ENCODE data around the gene SCGN. TPM values are rescaled to one million over a fixed set of nuclear protein-coding genes. Genes with fewer than 3 reads are reported as not detected.

SCGN gene
- total and polyA plus RNA-seq, 2 of the 4 experiments (the other 2 are of a cell fraction), result not detected

DNA sequence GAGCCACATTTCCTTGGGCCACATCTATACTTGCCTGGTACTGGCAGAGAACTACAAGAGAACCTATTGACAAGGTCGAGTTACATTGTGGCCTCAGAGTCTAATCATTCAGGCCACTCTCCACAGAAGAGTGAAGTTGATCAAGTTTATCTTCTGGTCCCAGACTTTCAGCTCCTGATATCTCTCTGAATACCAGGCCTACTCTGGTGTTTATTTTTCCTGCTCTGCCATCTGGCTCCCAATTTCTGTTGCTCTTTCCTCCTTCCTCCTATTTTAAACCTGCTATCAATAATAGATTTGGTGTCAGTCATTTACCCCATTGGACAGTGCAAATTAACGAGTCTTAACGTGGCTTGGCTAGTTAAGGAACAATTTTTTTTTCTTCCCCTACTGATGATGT is 46.6 kb downstream of the SCGN start:
- Histone ChIP-seq H2AK5ac (ENCODE audit: low read depth, low read length) (no peak overlapping the region), H3K9me1 (ENCODE audit: insufficient read depth, low read length) (no peaks in the 10 kb centered on the region), H3K18ac (ENCODE audit: low read depth, low read length) (no peak overlapping the region), H3K4me3 (ENCODE audit: insufficient read depth, low read depth, low read length) (no peak overlapping the region), H3K27me3 (ENCODE audit: control insufficient read depth, insufficient read depth, low read length) (no peaks in the 10 kb centered on the region), H2BK120ac (ENCODE audit: low read depth, low read length) (no peak overlapping the region), H3K4me2 (ENCODE audit: low read depth, low read length) (no peak overlapping the region), H3K79me1 (ENCODE audit: low read depth in 1 of 2, low read length in 2 of 2) (no peaks in the 10 kb centered on the region), H2BK20ac (ENCODE audit: low read depth, low read length) (no peak overlapping the region), H4K8ac (ENCODE audit: low read depth in 2 of 2, low read length in 2 of 2) (no peak overlapping the region), H3K23ac (ENCODE audit: low read depth, low read length) (no peak overlapping the region), H2BK5ac (ENCODE audit: low read depth, low read length, poor library complexity, severe bottlenecking) (no peak overlapping the region), H4K20me1 (ENCODE audit: insufficient read depth, low read length) (no peaks in the 10 kb centered on the region), H2AK9ac (replicated peaks; ENCODE audit: low read depth, low read length, poor library complexity) (no peak overlapping the region), H3K4me1 (ENCODE audit: control insufficient read depth, insufficient read depth, low read length) (no peaks in the 10 kb centered on the region), H4K5ac (ENCODE audit: low read depth, low read length) (no peak overlapping the region), H2BK15ac (ENCODE audit: low read depth, low read length) (no peak overlapping the region), H3K9me3 (ENCODE audit: control insufficient read depth, insufficient read depth, low read length) (no peaks in the 10 kb centered on the region), H3K9ac (ENCODE audit: low read depth, low read length) (no peak overlapping the region), H3K56ac (ENCODE audit: extremely low read depth, insufficient read depth, low read length) (no peak overlapping the region), H3K27ac (ENCODE audit: insufficient read depth, low read length) (no peak overlapping the region), H3K4ac (ENCODE audit: low read depth, low read length) (no peak overlapping the region), H4K91ac (ENCODE audit: insufficient read depth, low read depth, low read length) (no peak overlapping the region), H3K14ac (replicated peaks; ENCODE audit: low read depth, low read length) (no peak overlapping the region), H3K36me3 (ENCODE audit: control insufficient read depth, insufficient read depth, low read length) (no peaks in the 10 kb centered on the region), H2AFZ (replicated peaks; ENCODE audit: low read length, poor library complexity) (no peak overlapping the region)
- BruUV-seq (replicated peaks), result no TSS peak
- ATAC-seq (ENCODE audit: low read depth), result no peak
- ChIA-PET POLR2A (ENCODE audit: unreplicated experiment) (no interaction called here), CTCF (no interaction called here)
- no peak for DNase-seq
- intact Hi-C loops (cut with micrococcal nuclease) (no loop called here), in situ Hi-C loops (cut with MboI; ENCODE audit: low sequenced_read_pairs) (no loop called here), dilution Hi-C loops (cut with HindIII; ENCODE audit: low sequenced_read_pairs, unreplicated experiment) (no loop called here)
- TF ChIP-seq, protein P1, sequence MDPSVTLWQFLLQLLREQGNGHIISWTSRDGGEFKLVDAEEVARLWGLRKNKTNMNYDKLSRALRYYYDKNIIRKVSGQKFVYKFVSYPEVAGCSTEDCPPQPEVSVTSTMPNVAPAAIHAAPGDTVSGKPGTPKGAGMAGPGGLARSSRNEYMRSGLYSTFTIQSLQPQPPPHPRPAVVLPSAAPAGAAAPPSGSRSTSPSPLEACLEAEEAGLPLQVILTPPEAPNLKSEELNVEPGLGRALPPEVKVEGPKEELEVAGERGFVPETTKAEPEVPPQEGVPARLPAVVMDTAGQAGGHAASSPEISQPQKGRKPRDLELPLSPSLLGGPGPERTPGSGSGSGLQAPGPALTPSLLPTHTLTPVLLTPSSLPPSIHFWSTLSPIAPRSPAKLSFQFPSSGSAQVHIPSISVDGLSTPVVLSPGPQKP (IDR thresholded peaks at IDR 0.05; ENCODE audit: borderline replicate concordance, low read depth, low read length), result no peak
- no peak for TF ChIP-seq RCOR1 (IDR thresholded peaks at IDR 0.05; ENCODE audit: insufficient replicate concordance, low read length)
- TF ChIP-seq CEBPB (IDR thresholded peaks at IDR 0.05; ENCODE audit: low read depth, low read length), result no peak
- no peak for TF ChIP-seq MXI1 (IDR thresholded peaks at IDR 0.05; ENCODE audit: borderline replicate concordance, low read depth, low read length)
- TF ChIP-seq MAZ (IDR thresholded peaks at IDR 0.05; ENCODE audit: borderline replicate concordance, low read depth, low read length), result no peak
- no peak for TF ChIP-seq NFE2L2 (IDR thresholded peaks at IDR 0.05; ENCODE audit: low read depth, low read length)
- TF ChIP-seq, protein P2, sequence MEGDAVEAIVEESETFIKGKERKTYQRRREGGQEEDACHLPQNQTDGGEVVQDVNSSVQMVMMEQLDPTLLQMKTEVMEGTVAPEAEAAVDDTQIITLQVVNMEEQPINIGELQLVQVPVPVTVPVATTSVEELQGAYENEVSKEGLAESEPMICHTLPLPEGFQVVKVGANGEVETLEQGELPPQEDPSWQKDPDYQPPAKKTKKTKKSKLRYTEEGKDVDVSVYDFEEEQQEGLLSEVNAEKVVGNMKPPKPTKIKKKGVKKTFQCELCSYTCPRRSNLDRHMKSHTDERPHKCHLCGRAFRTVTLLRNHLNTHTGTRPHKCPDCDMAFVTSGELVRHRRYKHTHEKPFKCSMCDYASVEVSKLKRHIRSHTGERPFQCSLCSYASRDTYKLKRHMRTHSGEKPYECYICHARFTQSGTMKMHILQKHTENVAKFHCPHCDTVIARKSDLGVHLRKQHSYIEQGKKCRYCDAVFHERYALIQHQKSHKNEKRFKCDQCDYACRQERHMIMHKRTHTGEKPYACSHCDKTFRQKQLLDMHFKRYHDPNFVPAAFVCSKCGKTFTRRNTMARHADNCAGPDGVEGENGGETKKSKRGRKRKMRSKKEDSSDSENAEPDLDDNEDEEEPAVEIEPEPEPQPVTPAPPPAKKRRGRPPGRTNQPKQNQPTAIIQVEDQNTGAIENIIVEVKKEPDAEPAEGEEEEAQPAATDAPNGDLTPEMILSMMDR (conservative IDR thresholded peaks at IDR 0.05; ENCODE audit: low read depth, low read length), result no peak
- TF ChIP-seq POLR2A (IDR thresholded peaks at IDR 0.05; ENCODE audit: low read depth, low read length), result no peak
- TF ChIP-seq CHD1 (IDR thresholded peaks at IDR 0.05; ENCODE audit: low read depth, low read length), result no peak
- no peak for TF ChIP-seq FOS (IDR thresholded peaks at IDR 0.05; ENCODE audit: low read depth, low read length)
- TF ChIP-seq MAFK (IDR thresholded peaks at IDR 0.05; ENCODE audit: low read depth, low read length), result no peak
- no peak for TF ChIP-seq RAD21 (IDR thresholded peaks at IDR 0.05; ENCODE audit: low read length)
- no peak for TF ChIP-seq BHLHE40 (IDR thresholded peaks at IDR 0.05; ENCODE audit: low read depth, low read length)
- TF ChIP-seq RFX5 (IDR thresholded peaks at IDR 0.05; ENCODE audit: low read depth, low read length), result no peak
- TF ChIP-seq SMC3 (IDR thresholded peaks at IDR 0.05; ENCODE audit: low read depth, low read length), result no peak
- no CpG with 5 or more reads among the region's 3 CpGs for WGBS, 2 experiments (ENCODE audit: extremely low coverage in 2 of 2, insufficient read length in 1 of 2)
